Measurements from ENCODE around the gene TTC29.

Gene TTC29

DNA sequence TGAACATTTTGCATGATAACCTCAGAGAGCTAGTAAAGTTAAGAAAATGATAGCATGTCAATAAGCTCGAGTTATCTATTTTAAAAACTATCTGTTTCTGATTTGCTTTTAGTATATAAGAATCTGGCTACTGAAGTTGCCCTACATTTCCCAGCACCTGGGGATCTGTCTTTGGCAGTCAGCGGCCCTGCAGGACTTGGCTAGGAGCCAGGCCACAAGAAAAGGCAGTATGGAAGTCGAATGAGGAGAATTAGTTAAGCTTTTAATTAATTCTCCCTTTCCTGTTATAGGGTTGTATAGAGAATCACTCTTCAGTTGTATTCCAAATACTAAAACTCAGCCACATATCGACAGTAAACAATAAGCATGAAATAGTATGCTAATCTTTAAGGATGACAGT is 284.3 kb downstream of the TTC29 start (continued):
- no peak for TF ChIP-seq ZNF16 (tag by site-specific recombination; IDR thresholded peaks at IDR 0.05; ENCODE audit: low read depth)
- TF ChIP-seq ZNF391 (tag by site-specific recombination; IDR thresholded peaks at IDR 0.05; ENCODE audit: borderline replicate concordance, low read depth): no peak
- TF ChIP-seq, protein P1, sequence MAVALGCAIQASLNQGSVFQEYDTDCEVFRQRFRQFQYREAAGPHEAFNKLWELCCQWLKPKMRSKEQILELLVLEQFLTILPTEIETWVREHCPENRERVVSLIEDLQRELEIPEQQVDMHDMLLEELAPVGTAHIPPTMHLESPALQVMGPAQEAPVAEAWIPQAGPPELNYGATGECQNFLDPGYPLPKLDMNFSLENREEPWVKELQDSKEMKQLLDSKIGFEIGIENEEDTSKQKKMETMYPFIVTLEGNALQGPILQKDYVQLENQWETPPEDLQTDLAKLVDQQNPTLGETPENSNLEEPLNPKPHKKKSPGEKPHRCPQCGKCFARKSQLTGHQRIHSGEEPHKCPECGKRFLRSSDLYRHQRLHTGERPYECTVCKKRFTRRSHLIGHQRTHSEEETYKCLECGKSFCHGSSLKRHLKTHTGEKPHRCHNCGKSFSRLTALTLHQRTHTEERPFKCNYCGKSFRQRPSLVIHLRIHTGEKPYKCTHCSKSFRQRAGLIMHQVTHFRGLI (tag by site-specific recombination; IDR thresholded peaks at IDR 0.05): no peak
- TF ChIP-seq OVOL3 (tag by site-specific recombination; IDR thresholded peaks at IDR 0.05): no peak

All from HEK293 (cell line).